ENCODE measurements around the gene KCTD14. TPM values are rescaled to one million over a fixed set of nuclear protein-coding genes. Genes with fewer than 3 reads are reported as not detected.
A peak's percentile ranks its signal among the peaks of the same experiment; 100 is the strongest.

KCTD14 gene
- polyA plus RNA-seq, 2 of the 4 experiments (the other 2 are of a cell fraction), result 2.7 to 3.2 TPM

- TF ChIP-seq MAZ (IDR thresholded peaks at IDR 0.05; ENCODE audit: borderline replicate concordance, low read depth, low read length) (peak; percentile 62; the same call in 1 of the 2 replicates), HOXB13 (CRISPR knock-in tag; IDR thresholded peaks at IDR 0.05; ENCODE audit: low read depth) (peak; percentile 83; the same call in 1 of the 2 replicates), SMC3 (IDR thresholded peaks at IDR 0.05) (peak; percentile 15; the same call in 1 of the 3 replicates), EHMT2 (IDR thresholded peaks at IDR 0.05; ENCODE audit: low read depth) (no peak)
Observed at GRCh38 chr11:77994434-77995362, 28.4 kb downstream of the KCTD14 start, which contains the start of gene INTS4 (continued).

GRCh38 chr11:77993902-77994301, 29.2 kb downstream of the KCTD14 start:
- FAIRE-seq (no peak), ATAC-seq (no peak), DNase-seq (ENCODE audit: low read depth in 1 of 2, low spot score in 1 of 2) (no peak)
- peak overlapping the region; percentile 89 for H3K4me2 ChIP-seq
- 16% methylated on average over 11 of the region's 11 CpGs for WGBS (ENCODE audit: missing lambda C conversion rate)
- peak overlapping the region; percentile 71 for H3K4me3 ChIP-seq
- CTCF ChIA-PET, result interaction anchor here (1.6 to 1.8 kb wide), 2 partner anchors 42 to 52 kb away, joined by 4 to 7 read pairs; no protein-coding TSS in a partner anchor
- H3K9me3 ChIP-seq, result no peaks in the 10 kb centered on the region
- peaks cover 13% of the 10 kb centered on the region for H3K4me1 ChIP-seq
- H3K27ac ChIP-seq, result peak overlapping the region; percentile 82 to 87
- no peak for TF ChIP-seq EHMT2 (IDR thresholded peaks at IDR 0.05; ENCODE audit: low read depth)
- no peak for TF ChIP-seq RNF2 (IDR thresholded peaks at IDR 0.05; ENCODE audit: borderline replicate concordance, low read depth)
- TF ChIP-seq TP53 (CRISPR knock-in tag; IDR thresholded peaks at IDR 0.05), result no peak
- no peak for TF ChIP-seq HMGXB4 (CRISPR knock-in tag; IDR thresholded peaks at IDR 0.05; ENCODE audit: borderline replicate concordance)
- no peak for TF ChIP-seq ZC3H11A (IDR thresholded peaks at IDR 0.05)
- POLR2A ChIA-PET, result interaction anchor here (0.6 to 1.8 kb wide), 11 partner anchors 12 to 356 kb away, joined by 4 to 18 read pairs (median 5); partner anchors contain the start of gene CLNS1A

GRCh38 chr11:77990981-77991380, 32.1 kb downstream of the KCTD14 start:
- DNase-seq (ENCODE audit: low read depth in 1 of 2, low spot score in 1 of 2) (no peak), FAIRE-seq (no peak), ATAC-seq (no peak)
- Histone ChIP-seq H3K9me3 (no peaks in the 10 kb centered on the region), H3K4me3 (no peak overlapping the region), H3K27ac (no peak overlapping the region), H3K4me1 (peaks cover 13% of the 10 kb centered on the region), H3K4me2 (no peak overlapping the region)
- ChIA-PET POLR2A (no interaction called here), CTCF (interaction anchor here (1.4 kb wide), 1 partner anchor 9 kb away, joined by 4 read pairs; no protein-coding TSS in a partner anchor)
- 91% methylated on average over 5 of the region's 5 CpGs for WGBS (ENCODE audit: missing lambda C conversion rate)
- TF ChIP-seq EHMT2 (IDR thresholded peaks at IDR 0.05; ENCODE audit: low read depth), result no peak
- no peak for TF ChIP-seq HOXB13 (CRISPR knock-in tag; IDR thresholded peaks at IDR 0.05; ENCODE audit: low read depth)
- TF ChIP-seq HOXB5 (CRISPR knock-in tag; IDR thresholded peaks at IDR 0.05), result no peak
- TF ChIP-seq ESRRA (IDR thresholded peaks at IDR 0.05; ENCODE audit: borderline replicate concordance, low read length), result no peak
- TF ChIP-seq HEYL (CRISPR knock-in tag; IDR thresholded peaks at IDR 0.05), result no peak
- no peak for TF ChIP-seq PBX3 (IDR thresholded peaks at IDR 0.05)
- TF ChIP-seq NFE2L2 (conservative IDR thresholded peaks at IDR 0.05; ENCODE audit: low read length), result no peak
- TF ChIP-seq MAX (IDR thresholded peaks at IDR 0.05), result no peak
- TF ChIP-seq REST (IDR thresholded peaks at IDR 0.05), result no peak
- no peak for TF ChIP-seq PHF8 (IDR thresholded peaks at IDR 0.05; ENCODE audit: borderline replicate concordance, low read depth)
- no peak for TF ChIP-seq ZSCAN20 (CRISPR knock-in tag; IDR thresholded peaks at IDR 0.05)
- TF ChIP-seq ELK1 (IDR thresholded peaks at IDR 0.05; ENCODE audit: low read depth, low read length), result no peak
- no peak for TF ChIP-seq FOXS1 (CRISPR knock-in tag; IDR thresholded peaks at IDR 0.05)
- TF ChIP-seq MAFK (IDR thresholded peaks at IDR 0.05; ENCODE audit: partially characterized antibody), result no peak
- no peak for TF ChIP-seq USF2 (IDR thresholded peaks at IDR 0.05)
- TF ChIP-seq HDAC2 (IDR thresholded peaks at IDR 0.05), result no peak
- no peak for TF ChIP-seq POLR2AphosphoS2 (conservative IDR thresholded peaks at IDR 0.05; ENCODE audit: low read length)
